ENCODE results near the gene CDK4. TPM values are rescaled to one million over a fixed set of nuclear protein-coding genes. Genes with fewer than 3 reads are reported as not detected.
A peak's percentile ranks its signal among the peaks of the same experiment; 100 is the strongest.
"Not testable (repeated sequence)": the region's sequence is repeated elsewhere in the genome, so short reads cannot be mapped to it uniquely, and the experiment has no call there.

The CDK4 gene
- total RNA-seq, 1 experiment from 2014 or later: 116 TPM

DNA sequence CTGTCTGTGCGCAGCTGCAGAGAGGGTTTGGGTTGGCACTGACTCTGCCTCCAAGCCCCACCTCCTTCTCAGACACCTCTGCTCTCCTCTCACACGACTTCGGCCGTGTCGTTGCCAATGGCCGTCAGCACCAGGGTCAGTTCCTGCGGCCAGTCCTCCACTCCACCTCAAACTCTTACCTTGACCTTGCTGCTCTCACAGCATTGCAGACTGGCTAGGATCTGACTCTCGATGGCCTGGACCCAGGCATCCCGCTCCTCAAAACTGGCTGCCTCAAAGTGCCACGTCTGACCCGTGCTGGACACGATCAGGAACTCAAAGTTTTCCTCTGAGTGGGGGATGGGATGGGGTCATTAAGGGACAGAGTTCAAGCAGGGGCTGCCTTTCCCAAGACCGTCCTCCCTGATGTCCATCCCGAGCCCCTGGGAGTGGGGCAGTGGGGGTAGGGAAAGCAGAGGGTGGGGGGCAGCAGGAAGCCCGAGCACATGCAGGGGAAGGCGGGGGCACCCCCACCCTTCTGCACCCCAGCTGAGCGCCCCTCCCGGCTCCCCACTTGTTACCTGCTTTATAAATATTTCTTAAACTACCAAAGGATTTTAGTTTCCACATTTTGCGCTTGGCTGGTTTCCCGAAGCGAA, 24.2 kb downstream of the CDK4 start:
- no peak for DNase-seq (ENCODE audit: extremely low read depth, low read depth)

DNA sequence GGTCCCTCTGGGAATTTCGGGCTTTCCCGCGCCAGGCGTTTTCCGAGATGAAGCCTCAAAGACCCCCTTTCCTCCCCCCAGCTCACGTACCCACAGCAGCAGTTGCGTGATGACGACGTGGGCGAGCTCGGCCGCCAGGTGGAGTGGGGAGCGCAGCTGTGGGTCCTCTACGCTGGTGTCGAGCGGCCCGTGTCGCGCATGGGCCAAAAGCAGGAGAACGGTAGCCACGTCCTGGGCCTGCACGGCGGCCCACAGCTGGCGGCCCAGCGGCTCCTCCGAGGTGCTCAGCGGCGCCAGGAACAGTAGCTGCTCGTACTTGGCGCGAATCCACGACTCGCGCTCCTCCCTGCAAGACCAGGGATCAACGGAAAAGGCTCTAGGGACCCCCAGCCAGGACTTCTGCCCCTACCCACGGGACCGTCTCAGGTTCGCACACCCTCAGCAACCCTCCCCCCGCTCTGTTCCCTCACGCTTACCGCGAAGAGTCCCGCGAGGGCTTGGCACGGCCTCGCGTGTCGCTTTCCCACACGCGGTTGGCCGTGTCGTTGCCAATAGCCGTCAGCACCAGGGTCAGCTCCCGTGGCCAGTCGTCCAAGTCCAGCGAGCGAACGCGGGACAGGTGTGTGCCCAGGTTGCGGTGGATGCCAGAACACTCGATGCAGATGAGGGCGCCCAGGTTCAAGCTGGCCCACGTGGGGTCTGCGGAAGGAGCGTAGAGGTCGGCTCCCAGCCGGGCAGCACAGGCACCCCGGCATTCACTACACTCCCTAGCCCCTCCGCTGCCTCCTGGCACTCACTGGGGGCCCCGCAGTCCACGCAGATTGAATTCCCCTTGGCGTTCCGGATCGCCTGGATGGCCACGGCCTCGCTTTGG, 25.0 kb downstream of the CDK4 start:
- no peak for DNase-seq (ENCODE audit: extremely low read depth, low read depth)

DNA sequence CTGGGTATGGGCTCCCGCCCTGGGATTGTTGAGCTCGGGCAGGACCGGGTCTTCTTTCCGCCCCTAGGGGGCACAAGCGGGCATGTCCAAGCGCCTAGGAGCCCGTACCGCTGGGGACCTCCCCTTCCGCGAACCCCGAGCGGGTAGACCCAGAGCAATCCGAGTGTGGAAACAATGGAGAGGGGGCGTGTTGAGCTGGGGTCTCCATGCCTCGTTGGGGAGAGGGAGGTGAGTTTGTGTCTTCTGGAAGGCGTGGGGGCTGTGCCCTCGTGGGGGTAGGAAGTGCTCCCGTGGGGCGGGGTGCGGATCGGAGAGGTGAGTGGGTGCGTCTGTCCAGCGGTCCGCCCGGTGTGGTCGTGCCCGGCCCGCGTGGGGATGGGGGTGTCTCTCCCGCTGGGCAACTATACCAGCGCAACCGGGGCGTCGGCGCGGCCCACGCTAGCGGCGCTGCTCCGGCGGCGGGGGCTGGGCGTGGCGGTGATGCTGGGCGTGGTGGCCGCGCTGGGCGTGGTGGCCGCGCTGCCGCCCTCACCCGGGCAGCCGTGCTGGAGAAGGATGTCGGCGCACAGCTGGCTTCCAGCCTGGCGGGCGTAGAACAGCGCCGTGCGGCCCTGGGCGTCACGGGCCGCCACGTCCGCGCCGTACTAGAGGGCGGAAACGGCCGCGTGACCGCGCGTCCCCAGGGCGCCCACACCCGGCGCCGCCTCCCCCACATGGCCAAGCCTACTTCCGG, 25.8 kb downstream of the CDK4 start:
- peak; percentile 88 for DNase-seq (ENCODE audit: extremely low read depth, low read depth)

GRCh38 chr12:57725851-57726150, 26.3 kb downstream of the CDK4 start:
- no peak for DNase-seq (ENCODE audit: extremely low read depth, low read depth)

DNA sequence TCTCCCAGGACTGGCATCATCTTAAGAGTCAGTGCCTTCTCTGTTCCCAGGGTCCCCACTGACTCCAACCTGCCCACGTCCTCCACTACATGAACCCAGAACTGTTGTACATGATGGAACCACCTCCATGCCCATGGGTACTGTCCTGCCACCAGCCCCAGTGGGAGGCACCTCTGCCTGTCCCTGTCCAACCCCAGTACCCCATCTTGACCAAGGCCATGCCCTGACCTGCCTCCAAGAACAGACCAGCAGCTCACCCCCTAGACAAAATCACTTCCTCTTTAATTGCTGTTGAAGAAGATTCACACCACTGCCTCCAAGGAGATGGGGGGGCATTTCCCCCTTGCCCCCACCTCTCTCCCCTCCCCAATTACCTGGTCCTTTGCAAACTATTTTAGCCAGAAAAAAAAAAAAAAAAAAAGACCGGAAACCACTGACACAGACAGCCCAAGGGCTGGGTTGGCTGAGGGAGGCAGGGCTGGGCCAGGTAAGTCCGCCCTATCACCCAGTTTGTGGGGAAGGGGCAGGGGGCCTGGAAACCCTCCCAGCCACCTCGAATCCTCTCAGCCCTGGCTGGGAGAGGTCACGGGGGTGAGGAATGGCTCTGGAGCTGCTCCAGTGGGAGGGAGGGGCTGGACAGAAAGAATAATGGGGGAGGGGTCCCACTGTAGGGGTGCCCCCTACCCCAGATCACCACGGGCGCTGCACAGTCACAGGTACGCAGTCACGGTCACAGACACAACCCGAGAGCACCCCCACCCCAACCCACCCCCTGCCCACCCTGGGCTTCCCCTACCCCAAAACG, 27.0 kb downstream of the CDK4 start:
- no peak for DNase-seq (ENCODE audit: extremely low read depth, low read depth)

GRCh38 chr12:57724003-57724935, 27.8 kb downstream of the CDK4 start:
- DNase-seq (ENCODE audit: extremely low read depth, low read depth): no peak

DNA sequence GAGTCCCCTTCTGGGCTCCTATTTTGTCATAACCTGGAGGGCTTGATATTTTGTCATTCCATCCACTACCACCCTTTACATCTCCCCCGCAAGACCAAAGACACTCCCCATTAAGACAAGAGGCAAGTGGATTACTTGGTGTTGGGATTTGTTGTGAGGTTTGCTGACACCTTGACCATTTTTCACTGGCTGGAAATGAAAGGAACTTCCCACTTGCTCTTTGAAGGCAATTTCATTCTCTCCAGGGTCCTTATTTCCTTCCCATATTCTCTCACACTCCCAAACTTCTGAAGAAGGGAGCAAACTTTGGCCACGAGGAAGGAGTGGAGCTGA, 28.5 kb downstream of the CDK4 start:
- DNase-seq (ENCODE audit: extremely low read depth, low read depth): no peak

DNA sequence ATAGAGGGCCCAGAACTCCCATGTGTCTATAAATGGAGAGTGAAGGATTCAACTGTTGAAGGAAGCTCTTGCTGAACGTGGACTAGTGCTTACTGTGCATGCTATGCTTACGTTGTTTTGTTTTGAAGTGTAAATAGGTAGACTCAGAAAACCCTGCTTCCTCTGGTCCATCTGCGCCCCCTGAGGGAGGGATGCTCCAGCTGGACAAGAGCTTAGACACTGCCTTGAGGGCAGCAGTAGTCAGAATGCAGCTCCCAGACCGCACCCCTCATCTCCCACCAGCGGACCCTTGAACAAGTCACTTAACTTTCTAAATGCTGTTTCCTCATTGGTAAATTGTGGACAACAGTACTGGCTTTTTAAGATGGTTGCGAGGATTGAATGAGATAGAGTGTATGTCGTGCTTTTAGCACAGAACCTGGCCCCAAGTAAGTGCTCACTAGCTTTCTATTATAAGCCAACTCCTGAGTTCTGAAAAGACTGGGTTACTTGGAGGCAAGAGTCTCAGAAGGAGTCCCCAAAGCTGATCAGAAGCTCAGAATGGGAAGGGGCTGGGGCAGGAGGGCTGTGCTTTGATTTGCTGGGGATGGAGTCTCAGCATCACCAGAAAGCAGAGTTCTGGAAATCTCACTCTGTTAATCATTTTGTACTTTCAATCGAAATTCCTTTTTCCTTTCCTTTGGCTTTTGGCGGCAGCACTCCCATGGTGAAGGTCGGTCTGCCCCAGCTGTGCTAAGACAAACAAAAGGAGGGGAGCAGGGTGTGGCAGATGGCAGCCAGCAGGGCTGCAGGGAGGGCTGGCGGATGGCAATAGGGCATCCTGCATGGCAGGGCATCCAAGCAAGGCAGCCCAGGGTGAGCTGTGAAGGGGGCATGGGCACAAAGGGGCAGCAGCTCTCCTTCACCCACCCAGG, 29.1 kb downstream of the CDK4 start:
- no peak for DNase-seq (ENCODE audit: extremely low read depth, low read depth)

- not testable (repeated sequence) for DNase-seq (ENCODE audit: extremely low read depth, low read depth)
Measured at GRCh38 chr12:57721846-57722608, 30.1 kb downstream of the CDK4 start.

GRCh38 chr12:57720606-57721595, 31.2 kb downstream of the CDK4 start:
- DNase-seq (ENCODE audit: extremely low read depth, low read depth): no peak

DNA sequence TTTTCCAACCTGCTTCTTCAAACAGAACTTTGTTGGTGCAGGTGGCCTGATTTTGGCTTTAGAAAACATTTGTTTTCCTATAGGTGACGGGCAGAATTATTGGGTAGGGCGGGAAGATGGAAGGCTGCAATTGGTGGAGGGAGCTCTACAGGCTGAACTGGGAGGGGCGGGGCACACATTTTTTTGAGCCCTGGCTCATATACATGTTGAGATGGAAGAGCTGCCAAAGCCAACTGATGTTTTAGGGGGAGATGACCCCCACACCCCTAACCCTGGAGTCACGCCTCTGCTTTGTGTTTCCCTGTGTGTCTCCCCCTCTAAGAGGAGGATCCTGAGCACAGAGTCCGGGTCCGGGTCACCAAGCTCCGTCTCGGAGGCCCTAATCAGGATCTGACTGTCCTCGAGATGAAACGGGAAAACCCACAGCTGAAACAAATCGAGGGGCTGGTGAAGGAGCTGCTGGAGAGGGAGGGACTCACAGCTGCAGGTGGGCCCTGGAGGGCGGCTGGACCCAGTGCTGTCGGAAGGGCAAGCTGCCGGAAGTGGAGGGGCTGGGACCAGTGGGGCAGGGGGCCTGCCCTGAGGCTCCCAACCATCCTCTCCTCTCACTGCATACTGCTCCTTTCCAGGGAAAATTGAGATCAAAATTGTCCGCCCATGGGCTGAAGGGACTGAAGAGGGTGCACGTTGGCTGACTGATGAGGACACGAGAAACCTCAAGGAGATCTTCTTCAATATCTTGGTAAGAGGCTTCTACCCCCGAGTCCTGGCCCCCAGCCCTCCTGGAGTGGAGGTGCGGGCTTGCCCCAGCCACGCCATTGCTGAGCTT, 32.1 kb downstream of the CDK4 start:
- DNase-seq (ENCODE audit: extremely low read depth, low read depth): no peak

GRCh38 chr12:57718641-57719528, 33.2 kb downstream of the CDK4 start:
- DNase-seq (ENCODE audit: extremely low read depth, low read depth): no peak

DNA sequence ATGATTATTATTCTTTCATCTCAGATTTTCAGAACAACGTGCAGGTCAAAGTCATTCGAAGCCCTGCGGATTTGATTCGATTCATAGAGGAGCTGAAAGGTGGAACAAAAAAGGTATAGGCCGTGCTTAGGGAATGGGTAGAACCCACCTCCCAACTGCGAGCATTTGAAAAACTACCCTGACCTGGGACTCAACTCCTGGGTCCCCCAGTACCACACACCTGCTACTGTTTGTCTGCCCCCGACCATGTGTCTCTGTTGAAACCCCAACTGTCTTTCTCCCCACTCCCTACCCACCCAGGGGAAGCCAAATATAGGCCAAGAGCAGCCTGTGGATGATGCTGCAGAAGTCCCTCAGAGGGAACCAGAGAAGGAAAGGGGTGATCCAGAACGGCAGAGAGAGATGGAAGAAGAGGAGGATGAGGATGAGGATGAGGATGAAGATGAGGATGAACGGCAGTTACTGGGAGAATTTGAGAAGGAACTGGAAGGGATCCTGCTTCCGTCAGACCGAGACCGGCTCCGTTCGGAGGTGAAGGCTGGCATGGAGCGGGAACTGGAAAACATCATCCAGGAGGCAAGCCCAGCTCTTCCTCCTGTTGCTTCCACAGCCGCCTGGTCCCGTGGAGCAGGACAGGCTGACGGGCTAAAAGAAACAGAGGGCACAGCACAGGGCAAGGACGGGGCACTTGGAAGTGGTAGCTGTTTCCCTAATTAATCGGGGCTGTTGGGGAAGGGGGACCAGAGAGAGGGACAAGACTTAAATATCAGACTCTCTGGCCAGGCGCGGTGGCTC, 34.1 kb downstream of the CDK4 start:
- no peak for DNase-seq (ENCODE audit: extremely low read depth, low read depth)

GRCh38 chr12:57717131-57717530, 35.0 kb downstream of the CDK4 start:
- DNase-seq (ENCODE audit: extremely low read depth, low read depth): no peak

All from NCI-H460 (cell line).